Ovary (tissue), 3 donors: ENCODE measurements around the gene WFDC1.

Source experiments
- POLR2A ChIP-seq: fragments of 450-650 bp; IDR thresholded peaks from one replicate; pipeline ENCODE4 v1.6.1; 2017; ENCODE audit warnings: antibody characterized with exemption, mild to moderate bottlenecking, moderate library complexity
- TF ChIP-seq, protein P1 (sequence below), 3 donors: fragments of 450-650 bp in 2 of 3; fragments of 200-600 bp in 1 of 3; IDR thresholded peaks; one replicate each; pipeline versions ENCODE4 v1.5.1 to v1.8.0; 2016 to 2022; ENCODE audit warnings: antibody characterized with exemption in 3 of 3, mild to moderate bottlenecking in 1 of 3
- donor health status: DM: no; HTN: no; CAD: no.

DNA sequence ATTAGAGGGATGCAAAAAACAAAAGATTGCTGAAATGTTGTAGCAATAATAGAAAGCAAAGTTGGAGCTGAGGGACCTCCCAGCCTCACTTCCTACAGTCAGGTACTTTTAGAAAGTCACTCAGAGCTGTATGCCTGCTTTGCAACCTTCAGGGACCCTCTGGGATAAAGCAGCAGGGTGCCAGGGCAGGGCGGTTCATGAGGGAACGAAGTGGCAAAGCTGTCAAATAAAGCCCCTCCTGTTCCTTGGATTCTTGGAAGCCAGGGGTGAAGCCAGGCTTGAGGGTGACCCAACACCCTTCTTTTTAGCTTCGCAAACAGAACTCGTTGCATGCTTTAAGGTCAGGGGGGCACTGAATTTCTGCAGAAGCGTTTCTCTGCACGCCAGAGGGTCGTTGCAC is 74.4 kb downstream of the WFDC1 start:
- TF ChIP-seq, protein P1, sequence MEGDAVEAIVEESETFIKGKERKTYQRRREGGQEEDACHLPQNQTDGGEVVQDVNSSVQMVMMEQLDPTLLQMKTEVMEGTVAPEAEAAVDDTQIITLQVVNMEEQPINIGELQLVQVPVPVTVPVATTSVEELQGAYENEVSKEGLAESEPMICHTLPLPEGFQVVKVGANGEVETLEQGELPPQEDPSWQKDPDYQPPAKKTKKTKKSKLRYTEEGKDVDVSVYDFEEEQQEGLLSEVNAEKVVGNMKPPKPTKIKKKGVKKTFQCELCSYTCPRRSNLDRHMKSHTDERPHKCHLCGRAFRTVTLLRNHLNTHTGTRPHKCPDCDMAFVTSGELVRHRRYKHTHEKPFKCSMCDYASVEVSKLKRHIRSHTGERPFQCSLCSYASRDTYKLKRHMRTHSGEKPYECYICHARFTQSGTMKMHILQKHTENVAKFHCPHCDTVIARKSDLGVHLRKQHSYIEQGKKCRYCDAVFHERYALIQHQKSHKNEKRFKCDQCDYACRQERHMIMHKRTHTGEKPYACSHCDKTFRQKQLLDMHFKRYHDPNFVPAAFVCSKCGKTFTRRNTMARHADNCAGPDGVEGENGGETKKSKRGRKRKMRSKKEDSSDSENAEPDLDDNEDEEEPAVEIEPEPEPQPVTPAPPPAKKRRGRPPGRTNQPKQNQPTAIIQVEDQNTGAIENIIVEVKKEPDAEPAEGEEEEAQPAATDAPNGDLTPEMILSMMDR (IDR thresholded peaks at IDR 0.05): no peak
- no peak for TF ChIP-seq POLR2A
